HG03342 (cell line): ENCODE measurements around the gene TMEM42.

ENCODE experiments used
- ATAC-seq: cut with Tn5 transposase; IDR thresholded peaks from one replicate; pipeline ENCODE4 v1.9.1; 2021; ENCODE audit warnings: mild to moderate bottlenecking, moderate library complexity; ENCODE audit not compliant: unreplicated experiment

TMEM42 gene

DNA sequence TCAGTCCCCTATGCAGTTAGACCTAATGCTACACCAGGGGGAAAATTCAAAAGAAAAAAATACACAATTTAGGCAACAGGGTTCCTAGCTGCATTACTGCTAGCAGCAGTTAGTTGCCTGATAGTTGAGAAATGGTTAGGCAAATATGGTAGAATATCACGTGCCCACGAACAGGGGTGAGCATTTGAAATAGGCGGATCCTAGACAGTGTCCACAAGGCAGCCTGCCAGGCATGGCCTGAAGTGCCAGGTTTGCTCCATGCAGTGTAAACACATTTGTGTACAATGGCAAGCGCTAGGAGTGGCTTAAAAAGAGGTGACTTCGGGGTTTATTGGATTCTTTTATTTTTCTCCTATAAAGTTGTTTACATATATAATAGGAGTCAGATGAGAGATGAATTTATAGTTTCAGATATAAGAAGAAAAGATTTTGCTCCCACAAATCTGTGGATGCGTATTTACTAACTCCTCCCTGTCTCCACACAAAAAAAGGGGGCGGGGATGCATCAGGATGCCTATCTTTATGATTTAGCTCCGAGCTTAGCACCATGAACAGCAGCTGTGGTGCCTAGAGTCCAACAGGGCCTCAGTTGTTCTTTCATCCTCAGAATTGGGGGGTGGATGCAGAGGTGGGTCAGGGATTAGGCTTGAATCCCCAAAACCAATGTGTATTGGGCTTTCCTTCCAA lies 8.8 kb downstream of the TMEM42 start:
- no peak for ATAC-seq

DNA sequence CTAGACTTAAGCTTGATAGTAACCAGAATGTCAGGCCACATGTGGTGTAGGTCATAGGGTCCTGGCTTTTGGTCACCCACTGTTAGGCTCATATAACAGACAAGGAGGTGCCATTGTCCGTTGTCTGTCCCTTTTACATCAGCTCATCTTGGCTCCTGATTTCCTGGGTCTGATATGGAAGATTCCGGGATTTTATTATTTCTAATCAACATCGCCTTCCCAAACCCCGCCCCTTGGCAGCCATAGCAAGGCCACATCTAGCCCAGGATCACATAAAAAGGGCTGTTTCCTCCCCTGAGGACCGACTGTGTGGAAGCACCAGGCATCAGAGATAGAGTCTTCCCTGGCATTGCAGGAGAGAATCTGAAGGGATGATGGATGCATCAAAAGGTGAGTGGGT lies 12.6 kb downstream of the TMEM42 start, which contains the start of gene TGM4:
TGM4 (plus strand) TSS at position 301 of the 400 bp plus-strand sequence; CDS start at position 372, 71 bp downstream.
- no peak for ATAC-seq

DNA sequence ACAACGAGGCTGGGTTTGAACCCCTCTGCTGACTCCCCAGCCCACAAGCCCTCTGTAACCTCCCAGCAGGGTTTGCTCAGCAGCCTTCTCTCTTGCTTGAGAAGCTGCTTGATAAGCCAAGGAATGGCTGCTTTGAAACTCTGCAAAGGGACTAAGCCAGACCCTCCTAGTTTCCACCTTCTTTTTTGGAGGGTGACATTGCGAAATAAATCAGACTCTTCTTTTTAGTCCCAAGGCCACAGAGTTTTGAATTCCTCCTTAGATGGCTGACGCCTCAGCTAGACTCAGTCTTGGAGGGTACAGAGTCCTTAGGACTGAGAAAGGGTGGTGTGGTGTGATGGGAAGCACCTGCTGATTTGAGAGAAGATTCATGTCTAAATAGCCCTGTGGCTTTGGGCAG lies 13.9 kb downstream of the TMEM42 start:
- ATAC-seq = no peak

DNA sequence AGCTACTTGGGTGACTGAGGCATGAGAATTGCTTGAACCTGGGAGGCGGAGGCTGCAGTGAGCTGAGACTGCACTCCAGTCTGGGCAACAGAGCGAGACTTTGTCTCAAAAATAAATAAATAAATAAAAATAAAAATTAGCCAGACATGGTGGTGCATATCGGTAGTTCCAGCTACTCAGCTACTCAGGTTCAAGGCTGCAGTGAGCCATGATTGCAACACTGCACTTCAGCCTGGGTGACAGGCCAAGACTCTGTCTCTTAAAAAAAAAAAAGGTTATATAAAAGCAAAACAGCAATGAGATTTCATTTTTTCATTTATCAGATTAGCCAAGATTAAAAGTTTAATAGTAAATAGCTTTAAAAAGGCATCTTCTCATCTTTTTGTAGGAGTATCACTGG lies 15.6 kb downstream of the TMEM42 start:
- no peak for ATAC-seq

DNA sequence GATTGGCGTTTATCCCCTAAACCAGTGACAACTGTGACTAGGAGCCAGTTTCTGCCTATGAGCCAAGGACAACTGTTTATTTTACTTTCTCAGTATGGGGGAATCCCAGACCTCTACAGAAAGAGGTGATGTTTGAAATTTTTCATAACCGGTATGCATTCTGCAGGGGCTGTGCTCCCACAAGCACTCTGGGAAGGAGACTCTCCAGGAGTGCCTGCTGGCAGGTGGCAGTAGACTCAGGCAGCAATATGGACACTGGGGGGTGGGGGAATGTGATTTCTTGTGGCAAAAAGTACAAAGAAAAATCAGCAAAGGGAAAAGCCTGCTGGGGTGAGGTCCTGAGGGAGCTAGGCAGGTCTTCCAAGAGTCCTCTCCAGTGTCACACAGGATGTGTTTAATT lies 18.6 kb downstream of the TMEM42 start:
- ATAC-seq = no peak

DNA sequence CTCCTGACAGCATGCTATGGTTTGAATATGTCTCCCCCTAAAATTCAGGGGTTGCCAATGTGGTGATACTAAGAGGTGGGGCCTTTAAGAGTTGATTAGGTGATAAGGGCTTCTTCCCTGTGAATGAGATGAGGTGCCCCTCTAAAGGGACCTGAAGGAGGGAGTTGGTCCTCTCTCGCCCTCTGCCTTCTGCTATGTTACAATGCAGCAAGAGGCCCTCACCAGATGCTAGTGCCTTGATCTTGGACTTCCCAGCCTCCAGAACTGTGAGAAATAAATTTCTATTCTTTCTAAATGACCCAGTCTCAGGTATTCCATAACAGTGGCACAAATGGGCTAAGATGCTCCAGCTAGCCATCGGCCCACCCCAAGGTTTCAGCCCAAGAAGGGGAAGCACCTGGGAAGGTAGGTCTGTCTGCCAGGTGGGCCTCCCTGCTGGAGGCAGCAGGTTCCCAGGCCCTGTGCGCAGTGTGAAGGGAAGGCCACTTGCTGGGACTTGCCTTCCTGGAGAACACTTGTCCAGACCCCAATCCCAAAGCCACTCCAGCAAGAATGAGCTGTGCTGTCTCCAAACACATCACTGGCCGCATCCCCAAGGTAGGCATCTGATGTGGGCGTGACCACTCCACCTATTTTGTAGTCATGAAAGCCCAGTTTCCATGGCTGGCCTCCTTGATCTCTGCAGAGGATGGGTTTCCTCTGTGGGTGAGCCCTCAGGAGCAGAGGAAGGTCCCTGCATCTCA lies 21.7 kb downstream of the TMEM42 start:
- no peak for ATAC-seq

DNA sequence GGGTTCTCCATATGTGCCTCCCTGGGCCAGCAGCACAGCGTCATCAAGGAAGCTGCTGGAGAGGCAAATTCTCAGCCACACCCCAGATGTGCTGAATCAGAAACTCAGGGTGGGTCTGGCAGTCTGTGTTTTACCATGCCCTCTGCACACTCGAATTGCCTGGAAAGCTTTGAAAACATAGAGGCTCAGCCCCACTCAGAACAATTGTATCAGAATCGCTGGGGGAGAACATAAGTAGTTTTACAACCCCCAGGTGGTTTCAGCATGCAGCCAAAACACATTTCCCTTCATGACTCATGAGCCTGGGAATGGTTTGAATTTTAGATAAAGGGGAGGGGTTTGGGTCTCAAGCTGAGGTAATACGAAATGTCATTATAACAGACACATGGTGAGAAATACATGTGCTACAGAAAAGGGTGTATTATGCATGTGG lies 22.3 kb downstream of the TMEM42 start:
- no peak for ATAC-seq

DNA sequence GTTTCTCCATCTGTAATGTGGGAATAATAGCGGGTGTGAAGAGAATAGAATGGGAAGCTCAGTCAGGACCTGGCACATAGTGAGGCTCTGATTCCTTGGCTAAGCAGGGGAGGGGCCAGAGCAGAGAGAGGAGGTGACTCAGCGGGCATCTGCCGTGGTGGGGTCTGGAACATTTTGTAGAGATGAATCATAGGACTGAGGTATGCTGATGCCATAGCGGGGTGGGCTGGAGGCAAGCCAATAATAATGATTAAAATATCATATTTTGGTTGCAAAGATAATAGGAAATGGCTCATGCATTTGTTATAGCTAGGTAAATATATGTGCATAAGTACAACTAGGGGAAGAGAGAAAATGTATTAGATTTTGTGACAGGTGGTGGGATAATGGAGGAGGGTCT lies 23.9 kb downstream of the TMEM42 start:
- ATAC-seq = no peak

DNA sequence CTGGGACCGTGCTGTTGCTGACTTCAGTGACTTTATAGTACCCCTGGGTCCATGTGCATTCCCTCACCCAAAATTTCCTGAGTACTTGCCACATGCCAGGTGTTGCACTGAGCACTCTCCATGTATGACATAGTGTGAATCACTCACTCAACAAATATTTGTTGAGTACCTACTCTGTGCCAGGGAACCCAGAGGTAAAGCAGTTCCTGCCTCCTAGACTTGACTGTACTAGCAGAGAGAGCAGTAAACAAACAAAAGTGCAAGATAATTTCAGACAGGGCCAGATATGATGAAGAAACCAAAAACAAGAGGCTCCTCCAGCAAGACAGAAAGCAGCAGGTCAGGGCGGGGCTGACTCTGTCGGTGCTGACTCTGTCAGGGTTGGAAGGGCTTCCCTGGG lies 24.8 kb downstream of the TMEM42 start:
- no peak for ATAC-seq

DNA sequence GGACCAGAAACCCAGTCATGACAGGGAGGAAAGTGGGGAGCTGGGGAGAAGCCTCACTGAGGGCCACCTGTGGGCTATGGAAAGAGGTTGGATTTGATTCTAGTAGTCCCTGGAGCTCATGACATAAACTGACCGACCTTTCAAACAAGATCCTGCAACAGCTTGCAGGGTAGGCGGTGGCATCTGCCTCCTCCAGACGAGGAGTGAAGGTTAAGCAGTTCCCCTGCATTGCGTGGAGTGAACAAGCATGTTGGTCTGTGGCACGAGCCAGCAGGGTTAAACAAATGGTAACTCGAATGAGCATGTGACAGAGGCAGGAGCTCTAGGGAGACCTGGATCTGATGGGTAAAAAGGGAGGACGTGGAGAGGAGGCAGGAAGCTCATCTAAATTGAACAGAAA lies 25.4 kb downstream of the TMEM42 start:
- ATAC-seq = no peak

DNA sequence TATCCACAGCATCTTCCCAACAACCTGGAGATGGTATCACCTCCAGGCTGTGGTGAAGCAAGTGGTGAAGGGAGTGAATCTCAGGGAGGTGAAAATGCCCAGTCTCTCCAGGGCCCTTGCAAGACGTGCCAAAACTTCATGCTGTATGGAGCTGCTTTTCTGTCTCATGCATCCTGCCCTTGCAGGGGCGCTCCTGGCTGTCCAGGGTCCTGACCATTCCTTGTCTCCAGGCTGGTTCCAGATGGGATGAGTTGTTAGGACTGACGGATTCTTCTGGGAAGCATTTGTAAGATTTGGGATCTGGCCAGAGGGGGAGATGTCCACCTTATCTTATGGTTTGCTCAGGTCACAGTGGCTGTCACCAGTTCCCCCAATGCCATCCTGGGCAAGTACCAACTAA lies 28.5 kb downstream of the TMEM42 start:
- no peak for ATAC-seq

DNA sequence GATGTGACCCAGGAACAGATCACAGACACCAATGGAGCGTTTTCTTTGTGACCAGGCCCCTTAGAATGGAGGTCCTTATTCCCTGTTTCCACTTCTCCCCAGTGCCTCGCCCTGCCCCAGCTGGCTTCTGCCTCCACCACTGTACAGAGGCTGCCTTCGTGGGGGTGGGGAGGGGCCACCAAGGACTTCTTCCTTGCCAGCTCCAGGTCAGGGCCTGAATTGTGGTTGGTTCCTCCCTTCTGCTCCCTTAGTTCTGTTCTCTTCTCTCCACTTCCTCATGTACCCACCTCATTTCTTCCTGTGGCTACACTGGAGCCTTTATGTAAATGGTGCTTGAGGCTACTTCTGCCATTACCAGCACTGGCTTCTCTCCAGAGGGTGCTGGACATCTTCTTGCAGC lies 29.1 kb downstream of the TMEM42 start:
- no peak for ATAC-seq

DNA sequence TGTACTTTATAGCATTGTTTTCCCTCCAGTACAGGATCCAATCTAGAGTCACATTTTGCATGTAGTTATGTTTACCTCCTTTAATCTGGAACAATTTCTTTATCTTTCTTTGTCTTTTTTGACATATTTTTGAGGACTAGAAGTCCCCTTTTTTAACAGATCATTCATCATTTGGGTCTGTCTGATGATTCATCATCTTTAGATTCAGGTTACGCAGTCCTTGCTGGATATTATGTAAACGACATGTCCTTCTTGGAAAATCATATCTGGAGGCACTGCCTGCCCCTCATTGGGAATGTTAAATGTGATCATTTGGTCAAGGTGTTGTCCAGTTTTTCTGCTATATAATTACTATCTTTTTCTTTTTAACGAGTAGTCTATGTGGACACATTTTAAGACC lies 31.0 kb downstream of the TMEM42 start:
- no peak for ATAC-seq

DNA sequence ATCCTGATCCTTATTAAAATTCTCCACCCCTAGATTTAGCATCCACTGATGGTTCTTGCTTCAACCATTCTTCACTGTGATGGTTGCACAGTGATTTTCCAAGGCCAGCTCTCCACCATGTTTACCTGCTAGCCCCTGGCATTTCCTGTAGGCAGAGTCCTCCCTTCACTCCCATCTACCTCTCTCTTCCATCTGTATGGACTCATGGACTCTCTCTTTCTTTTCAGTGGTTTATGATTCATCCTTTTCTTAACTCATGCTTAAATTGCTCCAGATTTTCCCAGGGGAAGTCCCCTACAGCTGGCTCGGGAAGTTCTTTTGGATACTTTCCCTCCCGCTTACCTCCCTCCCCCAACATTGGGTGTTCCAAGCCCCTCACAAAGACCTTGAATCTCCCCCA lies 31.4 kb downstream of the TMEM42 start:
- no peak for ATAC-seq

DNA sequence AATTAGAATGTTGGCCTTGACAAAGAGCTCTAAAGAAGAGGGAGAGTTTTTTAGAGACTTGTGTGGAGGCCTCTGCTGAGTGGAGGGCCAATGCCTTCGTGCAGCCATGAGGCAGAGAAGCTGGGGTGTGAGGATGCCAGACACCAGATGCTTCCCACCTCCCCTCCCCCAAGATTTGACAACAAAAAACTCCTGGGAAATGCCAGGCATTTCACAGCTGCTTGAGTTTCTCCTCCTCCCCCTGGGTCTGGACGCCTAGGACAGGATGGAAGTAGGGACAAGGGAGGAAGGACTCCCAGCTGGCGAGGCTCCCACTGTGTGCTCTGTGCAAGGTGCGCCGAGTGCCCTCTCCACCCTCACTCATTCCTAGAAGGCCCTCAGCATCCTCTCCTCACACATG lies 32.8 kb downstream of the TMEM42 start:
- no peak for ATAC-seq

DNA sequence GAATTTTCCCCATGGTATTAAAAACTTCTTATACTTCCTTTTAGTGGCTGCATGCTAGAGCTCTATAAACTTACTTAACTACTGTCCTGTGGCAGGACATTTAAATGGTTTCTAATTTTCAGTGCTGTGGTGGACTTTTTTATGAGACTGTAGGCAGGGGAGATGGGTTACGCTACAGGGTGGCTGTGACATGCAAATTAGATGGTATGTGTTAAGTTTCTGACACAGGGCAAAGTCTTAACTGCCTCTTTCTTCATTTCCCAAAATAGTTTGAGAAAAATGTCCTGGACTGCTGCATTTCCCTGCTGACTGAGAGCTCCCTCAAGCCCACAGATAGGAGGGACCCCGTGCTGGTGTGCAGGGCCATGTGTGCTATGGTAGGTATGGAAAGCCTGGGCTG lies 34.7 kb downstream of the TMEM42 start:
- no peak for ATAC-seq

DNA sequence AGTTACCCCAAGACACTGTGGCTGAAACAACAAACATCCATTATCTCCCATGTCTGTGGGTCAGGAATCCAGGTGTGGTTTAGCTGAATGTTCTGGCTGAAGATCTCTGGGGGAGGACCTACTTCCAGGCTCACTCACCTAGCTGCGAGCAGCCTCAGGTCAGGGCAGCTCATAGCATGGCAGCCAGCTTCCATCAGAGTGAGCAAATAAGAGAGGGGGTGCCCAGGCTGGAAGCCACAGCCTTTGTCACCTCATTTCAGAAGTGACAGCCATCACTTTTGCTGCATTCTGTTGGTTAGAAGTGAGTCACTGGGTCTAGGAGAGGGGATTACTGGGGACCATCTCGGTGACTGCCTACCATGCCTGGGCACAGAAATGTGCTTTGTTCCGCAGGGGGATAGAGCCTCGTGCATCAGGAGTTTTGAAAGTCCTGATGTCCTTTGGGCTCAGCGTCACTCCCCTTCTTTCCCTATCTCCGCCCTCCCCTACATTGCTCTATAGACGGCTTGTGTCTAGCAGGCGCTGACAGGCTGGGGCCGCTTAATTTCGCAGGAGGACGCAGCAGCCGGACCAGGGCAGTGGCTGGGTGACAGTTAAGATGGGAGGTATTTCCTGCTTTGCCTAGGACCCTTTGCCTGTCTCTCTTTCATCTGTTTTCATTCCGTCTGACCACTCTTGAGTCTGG lies 38.1 kb downstream of the TMEM42 start:
- no peak for ATAC-seq

DNA sequence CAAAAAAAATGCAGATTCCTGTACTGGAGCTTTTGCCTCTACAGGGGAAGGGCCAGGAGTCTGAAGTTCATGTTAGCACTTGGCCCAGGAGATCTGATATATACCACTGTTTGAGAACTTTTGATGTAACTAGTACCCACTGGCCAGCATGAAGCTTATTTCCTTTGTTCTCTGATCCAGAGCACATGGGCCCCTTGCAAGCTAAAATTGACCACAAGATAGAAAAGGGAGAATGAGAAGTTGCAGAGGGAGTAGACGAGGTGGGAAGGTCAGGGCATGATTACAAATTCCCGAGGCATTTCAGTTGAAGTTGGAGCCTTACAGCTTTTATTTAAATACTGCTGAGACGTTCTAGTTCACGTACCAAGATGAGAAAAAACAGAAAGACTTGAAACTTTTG lies 40.9 kb downstream of the TMEM42 start:
- ATAC-seq = no peak

DNA sequence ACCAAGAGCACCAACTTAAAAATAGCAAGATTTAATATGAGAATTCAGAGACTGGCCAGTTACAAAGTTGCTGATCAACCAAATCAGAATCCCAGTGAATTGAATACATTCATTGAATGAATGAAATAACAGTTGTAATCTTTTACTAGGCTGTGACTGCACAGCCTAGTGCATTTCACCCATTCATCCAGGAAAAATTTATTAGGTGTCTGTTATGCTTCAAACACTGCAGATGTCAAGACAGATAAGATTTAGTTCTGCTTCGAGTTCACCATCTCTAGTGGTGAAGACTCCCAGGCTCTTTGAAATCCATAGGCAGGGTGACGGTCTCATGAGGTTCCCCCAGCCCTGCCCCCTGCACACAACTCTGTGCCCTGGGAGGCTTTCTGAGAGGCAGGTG lies 41.6 kb downstream of the TMEM42 start:
- no peak for ATAC-seq

DNA sequence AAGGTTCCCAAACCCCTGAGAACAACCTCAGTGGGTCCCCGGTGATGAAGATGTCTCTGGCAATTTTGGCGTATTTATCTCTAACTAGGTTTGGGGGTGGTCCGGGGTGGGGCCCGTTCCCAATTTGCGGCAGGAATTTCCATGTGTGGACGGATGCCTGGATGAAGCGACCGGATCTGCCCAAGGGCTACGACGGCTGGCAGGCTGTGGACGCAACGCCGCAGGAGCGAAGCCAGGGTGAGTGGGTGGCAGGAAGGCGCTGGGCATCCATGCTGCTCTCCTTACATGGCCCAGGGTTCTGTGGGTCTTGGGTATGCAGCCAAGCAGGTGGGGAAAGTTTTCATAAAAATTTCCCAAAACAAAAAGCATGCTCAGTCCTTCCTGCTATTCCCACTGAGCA lies 42.0 kb downstream of the TMEM42 start:
- ATAC-seq = no peak

DNA sequence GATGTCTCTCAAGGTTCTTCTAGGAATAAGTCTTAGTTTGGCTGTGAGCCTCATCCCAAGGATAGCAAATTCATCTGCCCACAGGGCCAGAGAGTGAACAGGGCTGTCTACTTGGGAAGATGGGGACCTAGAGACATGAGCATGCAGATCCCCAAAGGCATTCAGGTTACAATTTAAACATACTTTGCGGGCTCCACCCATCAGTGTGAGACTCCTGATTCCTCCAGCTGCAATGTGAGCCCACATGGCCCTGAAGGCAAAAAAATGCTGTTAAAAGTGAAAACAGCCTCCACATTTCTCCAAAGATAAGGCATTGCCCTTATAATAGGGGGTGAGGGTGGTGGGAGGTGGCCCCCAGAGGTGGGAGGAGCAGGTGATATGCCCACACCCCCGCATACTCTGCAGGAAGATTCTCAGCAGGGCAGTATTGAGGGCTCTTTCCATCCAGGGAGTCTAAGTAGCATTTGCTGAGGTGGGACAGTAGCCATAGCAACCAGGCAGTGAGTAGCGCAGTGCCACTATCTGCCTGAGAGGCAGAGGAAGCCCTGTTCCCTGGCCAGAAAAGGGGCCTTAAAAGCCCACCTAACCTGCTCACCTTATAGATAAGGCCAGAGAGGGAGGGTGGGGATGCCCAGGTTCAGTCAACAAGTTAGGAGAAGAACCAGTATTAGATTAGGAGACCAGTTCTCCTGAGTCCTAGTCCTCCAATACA lies 43.9 kb downstream of the TMEM42 start:
- ATAC-seq = no peak
